Fibroblast of villous mesenchyme (primary cell): Measurements from ENCODE around the gene PPP4R1. TPM values are rescaled to one million over a fixed set of nuclear protein-coding genes. Genes with fewer than 3 reads are reported as not detected.
A peak's percentile ranks its signal among the peaks of the same experiment; 100 is the strongest.

Experiments used
- DNase-seq: peaks from one replicate; pipeline ENCODE4 v3.0.0-alpha.2; 2010; ENCODE audit warnings: low read depth
- H3K4me3 ChIP-seq: 2 replicates; pipeline ENCODE4 v1.5.1; 2011; ENCODE audit warnings: low read depth, mild to moderate bottlenecking, low read length
- CTCF ChIP-seq: IDR thresholded peaks from 2 replicates; pipeline ENCODE4 v1.5.1; 2012; ENCODE audit warnings: low read depth, mild to moderate bottlenecking, low read length; ENCODE audit not compliant: insufficient read depth
- total RNA-seq: library from RNA; depleted of rRNA; stranded (reverse); fragments of >200 nt; gene quantifications from 2 replicates; pipeline ENCODE4 v1.2.3, GENCODE V29; 2012

Gene PPP4R1
- total RNA-seq, 1 donor: 136 TPM

DNA sequence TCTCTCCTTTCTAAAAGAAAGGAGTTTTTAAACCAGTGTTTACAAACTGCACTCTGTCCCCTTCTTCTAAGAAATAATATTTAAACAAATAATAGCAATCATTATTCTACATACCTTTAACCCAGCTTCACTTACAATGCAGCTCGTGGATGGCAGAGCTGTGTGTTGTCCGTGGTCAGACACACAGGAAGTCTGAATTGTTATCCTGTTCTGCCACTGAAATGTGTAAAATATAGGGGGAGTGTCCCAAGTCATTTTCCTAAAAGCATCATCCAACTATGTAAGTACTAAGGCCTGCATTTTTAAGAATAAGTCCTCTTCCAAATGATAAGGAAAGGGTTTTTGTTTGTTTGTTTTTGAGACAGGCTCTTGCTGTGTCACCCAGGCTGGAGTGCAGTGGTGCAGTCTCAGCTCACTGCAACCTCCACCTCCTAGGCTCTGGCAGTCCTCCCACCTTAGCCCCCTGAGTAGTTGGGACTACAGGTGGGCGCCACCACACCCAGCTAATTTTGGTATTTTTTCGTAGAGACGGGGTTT is 2.7 kb upstream of the PPP4R1 start:
- H3K4me3 ChIP-seq: no peak overlapping the region
- DNase-seq: no peak
- TF ChIP-seq CTCF: no peak

GRCh38 chr18:9616049-9616448 is 1.7 kb upstream of the PPP4R1 start:
- TF ChIP-seq CTCF: no peak
- no peak overlapping the region for H3K4me3 ChIP-seq
- DNase-seq: no peak

- H3K4me3 ChIP-seq: peak overlapping the region; percentile 89
- no peak for DNase-seq
- no peak for TF ChIP-seq CTCF
Measured at GRCh38 chr18:9615280-9615797, 980 bp upstream of the PPP4R1 start.

- H3K4me3 ChIP-seq: peak overlapping the region; percentile 89
- no peak for TF ChIP-seq CTCF
- peak; percentile 54 for DNase-seq
Measured at GRCh38 chr18:9613550-9614400, 584 bp downstream of the PPP4R1 start.

GRCh38 chr18:9612977-9613376 is 1.4 kb downstream of the PPP4R1 start:
- DNase-seq: no peak
- no peak for TF ChIP-seq CTCF
- peak overlapping the region; percentile 89 for H3K4me3 ChIP-seq

DNA sequence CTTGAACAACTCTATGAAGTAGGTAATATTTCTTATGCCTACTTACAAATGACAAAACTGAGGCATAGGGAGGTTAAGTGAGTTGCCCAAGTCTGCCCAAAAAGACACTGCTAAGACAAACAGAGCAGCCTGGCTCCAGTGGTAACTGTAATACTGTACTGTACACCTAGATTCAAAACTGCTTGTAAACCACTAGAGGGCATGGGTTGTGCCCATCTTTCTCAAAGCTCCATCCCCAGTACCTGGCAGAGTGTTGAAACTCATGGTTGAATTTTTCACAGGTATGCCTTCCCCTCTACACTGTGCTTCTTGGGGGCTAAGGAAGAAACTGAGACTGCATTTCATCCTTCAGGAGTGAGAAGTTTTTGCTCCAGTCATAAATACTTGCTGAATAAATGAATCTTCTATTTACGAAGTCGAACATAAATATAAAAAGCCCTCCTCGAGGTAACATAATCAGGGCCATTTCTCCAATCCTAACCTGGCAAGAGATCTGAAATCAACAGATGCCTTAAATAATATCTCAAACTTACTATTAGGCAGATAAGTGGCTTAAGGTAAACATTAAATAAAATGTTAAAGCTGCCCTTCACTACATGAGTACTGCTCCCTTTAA is 2.0 kb downstream of the PPP4R1 start:
- peak overlapping the region; percentile 89 for H3K4me3 ChIP-seq
- peak; percentile 53 for DNase-seq
- peak; percentile 69 for TF ChIP-seq CTCF
